ENCODE data around the gene AOPEP.
A peak's percentile ranks its signal among the peaks of the same experiment; 100 is the strongest.

DNA sequence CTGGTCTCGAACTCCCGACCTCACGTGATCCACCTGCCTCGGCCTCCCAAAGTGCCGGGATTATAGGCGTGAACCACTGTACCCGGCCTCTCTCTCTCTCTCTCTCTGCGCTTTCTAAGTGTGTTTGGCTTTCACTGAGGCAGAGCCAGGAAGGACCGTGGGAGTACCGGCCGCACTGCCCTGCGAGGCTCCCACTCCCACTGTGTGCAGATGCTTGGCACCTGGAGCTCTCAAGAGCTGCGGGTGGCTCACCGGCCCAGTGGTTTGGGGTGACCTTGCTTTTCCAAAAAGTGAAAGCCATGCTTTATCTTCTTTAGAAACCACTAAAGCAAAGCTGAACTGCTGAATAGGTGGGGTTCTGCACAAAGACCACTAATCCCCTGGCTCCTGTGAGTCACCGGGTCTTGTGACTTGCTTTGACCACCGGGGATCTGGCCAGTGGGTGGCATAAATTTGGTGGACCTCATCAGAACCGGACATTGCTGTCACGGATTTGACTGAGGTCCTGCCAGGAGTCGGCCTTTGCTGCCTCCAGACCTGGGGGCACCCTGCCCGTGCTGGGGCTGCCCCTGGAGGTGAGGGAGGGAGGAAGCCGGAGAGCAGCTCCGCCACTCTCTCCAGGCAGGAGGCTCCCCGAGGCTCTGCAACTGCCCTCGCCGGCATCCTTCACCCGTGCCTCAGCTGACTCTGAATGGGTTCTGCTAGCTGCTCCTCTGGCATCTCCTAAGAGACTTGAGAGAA, 362.1 kb downstream of the AOPEP start:
- TF ChIP-seq, protein P1, sequence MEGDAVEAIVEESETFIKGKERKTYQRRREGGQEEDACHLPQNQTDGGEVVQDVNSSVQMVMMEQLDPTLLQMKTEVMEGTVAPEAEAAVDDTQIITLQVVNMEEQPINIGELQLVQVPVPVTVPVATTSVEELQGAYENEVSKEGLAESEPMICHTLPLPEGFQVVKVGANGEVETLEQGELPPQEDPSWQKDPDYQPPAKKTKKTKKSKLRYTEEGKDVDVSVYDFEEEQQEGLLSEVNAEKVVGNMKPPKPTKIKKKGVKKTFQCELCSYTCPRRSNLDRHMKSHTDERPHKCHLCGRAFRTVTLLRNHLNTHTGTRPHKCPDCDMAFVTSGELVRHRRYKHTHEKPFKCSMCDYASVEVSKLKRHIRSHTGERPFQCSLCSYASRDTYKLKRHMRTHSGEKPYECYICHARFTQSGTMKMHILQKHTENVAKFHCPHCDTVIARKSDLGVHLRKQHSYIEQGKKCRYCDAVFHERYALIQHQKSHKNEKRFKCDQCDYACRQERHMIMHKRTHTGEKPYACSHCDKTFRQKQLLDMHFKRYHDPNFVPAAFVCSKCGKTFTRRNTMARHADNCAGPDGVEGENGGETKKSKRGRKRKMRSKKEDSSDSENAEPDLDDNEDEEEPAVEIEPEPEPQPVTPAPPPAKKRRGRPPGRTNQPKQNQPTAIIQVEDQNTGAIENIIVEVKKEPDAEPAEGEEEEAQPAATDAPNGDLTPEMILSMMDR (IDR thresholded peaks at IDR 0.05) = no peak
- TF ChIP-seq POLR2A (IDR thresholded peaks at IDR 0.05) = no peak
- peak in 1 of 2 donors; percentile 25 for TF ChIP-seq POLR2AphosphoS5 (IDR thresholded peaks at IDR 0.05; ENCODE audit: insufficient read depth in 1 of 2, low read depth in 1 of 2)
